Measurements from ENCODE around the gene ARAF.

- TF ChIP-seq CTCF (conservative IDR thresholded peaks at IDR 0.05 in 1 of 2, IDR thresholded peaks at IDR 0.05 in 1 of 2; ENCODE audit: extremely low read depth in 1 of 2, insufficient read depth in 1 of 2, low read depth in 1 of 2, low read length in 2 of 2), result no peak
- TF ChIP-seq EZH2 (IDR thresholded peaks at IDR 0.05; ENCODE audit: borderline replicate concordance, low read length), result no peak
Measured at GRCh38 chrX:47566841-47567240, 5.8 kb downstream of the ARAF start.

Measured in mammary epithelial cell (primary cell).